Liver (tissue), 9 donors: ENCODE data around the gene SNAPIN. TPM values are rescaled to one million over a fixed set of nuclear protein-coding genes. Genes with fewer than 3 reads are reported as not detected.

Experiments
- DNase-seq: peaks from one replicate; pipeline ENCODE4 v3.0.0-alpha.2; 2017; ENCODE audit warnings: low spot score
- H3K27ac ChIP-seq, 2 donors: one replicate each; pipeline ENCODE4 v1.7.0; 2013; ENCODE audit warnings: inconsistent platforms in 2 of 2, low read length in 2 of 2, control low read depth in 1 of 2, low read depth in 1 of 2, mild to moderate bottlenecking in 1 of 2
- H3K27me3 ChIP-seq, 4 donors: one replicate each; pipeline versions ENCODE4 v1.6.1 to v1.7.0; 2013; ENCODE audit warnings: low read length in 3 of 4, inconsistent platforms in 1 of 4, mild to moderate bottlenecking in 1 of 4, moderate library complexity in 1 of 4; ENCODE audit not compliant: control insufficient read depth in 4 of 4, insufficient read depth in 4 of 4
- H3K36me3 ChIP-seq, 4 donors: one replicate each; pipeline versions ENCODE4 v1.6.1 to v1.7.0; 2013; ENCODE audit warnings: low read length in 3 of 4, mild to moderate bottlenecking in 3 of 4, low read depth in 1 of 4, moderate library complexity in 1 of 4; ENCODE audit not compliant: control insufficient read depth in 4 of 4, insufficient read depth in 3 of 4
- H3K4me1 ChIP-seq, 4 donors: one replicate each; pipeline versions ENCODE4 v1.6.1 to v1.7.0; 2013; ENCODE audit warnings: low read length in 3 of 4, mild to moderate bottlenecking in 3 of 4, moderate library complexity in 1 of 4; ENCODE audit not compliant: control insufficient read depth in 4 of 4, insufficient read depth in 4 of 4
- H3K4me3 ChIP-seq, 3 donors: one replicate each; pipeline versions ENCODE4 v1.6.1 to v1.7.0; 2013; ENCODE audit warnings: low read length in 3 of 3, control low read depth in 1 of 3, low read depth in 1 of 3, mild to moderate bottlenecking in 1 of 3
- H3K9ac ChIP-seq, 2 donors: one replicate each; pipeline ENCODE4 v1.7.0; 2013; ENCODE audit warnings: low read length in 2 of 2, mild to moderate bottlenecking in 2 of 2, moderate library complexity in 2 of 2, control low read depth in 1 of 2, low read depth in 1 of 2
- H3K9me3 ChIP-seq, 4 donors: one replicate each; pipeline versions ENCODE4 v1.6.1 to v1.7.0; 2013; ENCODE audit warnings: low read length in 3 of 4; ENCODE audit not compliant: control insufficient read depth in 4 of 4
- ATF3 ChIP-seq: IDR thresholded peaks from 2 replicates; pipeline ENCODE4 v1.6.1; 2016; ENCODE audit warnings: antibody characterized with exemption
- EGR1 ChIP-seq, 2 donors: IDR thresholded peaks; 2 replicates each; pipeline ENCODE4 v1.6.1; 2016 to 2018; ENCODE audit warnings: antibody characterized with exemption in 2 of 2, low read depth in 2 of 2
- FOXA1 ChIP-seq: IDR thresholded peaks from 2 replicates; pipeline ENCODE4 v1.6.1; 2016; ENCODE audit warnings: antibody characterized with exemption
- FOXA2 ChIP-seq: IDR thresholded peaks from 2 replicates; pipeline ENCODE4 v1.6.1; 2016; ENCODE audit warnings: antibody characterized with exemption
- GABPA ChIP-seq, 2 donors: IDR thresholded peaks in 1 of 2; conservative IDR thresholded peaks in 1 of 2; 2 replicates each; pipeline ENCODE4 v1.6.1; 2016; ENCODE audit warnings: antibody characterized with exemption in 2 of 2, mild to moderate bottlenecking in 1 of 2, moderate library complexity in 1 of 2
- HNF4A ChIP-seq, 2 donors: conservative IDR thresholded peaks; 2 replicates each; pipeline ENCODE4 v1.6.1; 2016; ENCODE audit warnings: antibody characterized with exemption in 2 of 2, mild to moderate bottlenecking in 2 of 2
- HNF4G ChIP-seq: IDR thresholded peaks from 2 replicates; pipeline ENCODE4 v1.6.1; 2016; ENCODE audit warnings: antibody characterized with exemption
- JUND ChIP-seq, 2 donors: IDR thresholded peaks; 2 replicates each; pipeline ENCODE4 v1.6.1; 2016; ENCODE audit warnings: antibody characterized with exemption in 2 of 2
- RAD21 ChIP-seq, 2 donors: IDR thresholded peaks; 2 replicates each; pipeline ENCODE4 v1.6.1; 2016; ENCODE audit warnings: antibody characterized with exemption in 2 of 2, mild to moderate bottlenecking in 2 of 2
- REST ChIP-seq: IDR thresholded peaks from 2 replicates; pipeline ENCODE4 v1.6.1; 2016; ENCODE audit warnings: antibody characterized with exemption, mild to moderate bottlenecking
- RXRA ChIP-seq, 2 donors: IDR thresholded peaks; 2 replicates each; pipeline ENCODE4 v1.6.1; 2017 to 2018; ENCODE audit warnings: antibody characterized with exemption in 2 of 2, mild to moderate bottlenecking in 1 of 2
- SP1 ChIP-seq: IDR thresholded peaks from 2 replicates; pipeline ENCODE4 v1.6.1; 2018; ENCODE audit warnings: antibody characterized with exemption, mild to moderate bottlenecking
- TAF1 ChIP-seq: conservative IDR thresholded peaks from 2 replicates; pipeline ENCODE4 v1.6.1; 2016; ENCODE audit warnings: antibody characterized with exemption, mild to moderate bottlenecking
- ZBTB33 ChIP-seq: IDR thresholded peaks from 2 replicates; pipeline ENCODE4 v1.6.1; 2016; ENCODE audit warnings: antibody characterized with exemption
- WGBS: extraction: QIAGEN DNeasy Blood & Tissue Kit; methylation state at CpG from one replicate; pipeline ENCODE4 v1.1.7; 2013; 5-methylcytosine and 5-hydroxymethylcytosine counted together
- polyA plus RNA-seq, 2 donors: library from polyadenylated mRNA; stranded (reverse) in 1 of 2; unstranded in 1 of 2; fragments of 200-250 nt in 1 of 2; fragments of >200 nt in 1 of 2; fragmentation: Nextera tagmentation in 1 of 2; extraction: Ambion mirVana in 1 of 2; gene quantifications; one replicate each; pipeline versions ENCODE4 v1.2.1 to v1.2.3, GENCODE V29; 2013 to 2015
- total RNA-seq, 2 donors: library from RNA; depleted of rRNA; stranded (reverse); fragments of >200 nt; gene quantifications; one replicate each; pipeline ENCODE4 v1.2.3, GENCODE V29; 2014
- donor health status: healthy.
- donor health status: healthy.
- donor health status: healthy.
- donor health status: healthy.
- donor health status: healthy.

The SNAPIN gene
- total and polyA plus RNA-seq, 4 donors, result 20.0 to 30.5 (median 24.2) TPM

- H3K27me3 ChIP-seq, result no peaks in the 10 kb centered on the region
- H3K9me3 ChIP-seq, result no peaks in the 10 kb centered on the region
- TF ChIP-seq ATF3 (no peak), JUND (IDR thresholded peaks at IDR 0.05) (no peak), REST (no peak), FOXA2 (no peak), TAF1 (no peak), HNF4G (no peak)
- no peak overlapping the region for H3K4me3 ChIP-seq
- WGBS, result 94% methylated on average over 7 of the region's 7 CpGs
- H3K36me3 ChIP-seq, result no peaks in the 10 kb centered on the region
- no peak for DNase-seq
- peaks cover 12 to 31% (median 24%) of the 10 kb centered on the region in 4 donors for H3K4me1 ChIP-seq
- H3K27ac ChIP-seq, result no peak overlapping the region
- no peak overlapping the region for H3K9ac ChIP-seq
Measured at GRCh38 chr1:153630384-153630783, 28.1 kb upstream of the SNAPIN start.

GRCh38 chr1:153631047-153632022 lies 27.2 kb upstream of the SNAPIN start:
- Histone ChIP-seq H3K36me3 (peaks cover 0 to 3% (median under 1%) of the 10 kb centered on the region in 4 donors), H3K9ac (no peak overlapping the region), H3K27ac (no peak overlapping the region), H3K27me3 (no peaks in the 10 kb centered on the region), H3K4me3 (no peak overlapping the region), H3K9me3 (no peaks in the 10 kb centered on the region), H3K4me1 (peaks cover 15 to 32% (median 26%) of the 10 kb centered on the region in 4 donors)
- WGBS, result 72% methylated on average over 10 of the region's 10 CpGs
- DNase-seq, result no peak
- TF ChIP-seq FOXA1, result peak; percentile 41
- no peak for TF ChIP-seq RAD21 (IDR thresholded peaks at IDR 0.05)
- peak; percentile 82 for TF ChIP-seq SP1
- peak; percentile 71 for TF ChIP-seq HNF4G
- peak in 1 of 2 donors; percentile 72 for TF ChIP-seq EGR1 (IDR thresholded peaks at IDR 0.05; ENCODE audit: low read depth in 2 of 2)
- no peak for TF ChIP-seq GABPA (IDR thresholded peaks at IDR 0.05 in 1 of 2, conservative IDR thresholded peaks at IDR 0.05 in 1 of 2)
- TF ChIP-seq RXRA (IDR thresholded peaks at IDR 0.05), result peak in 1 of 2 donors; percentile 18
- peak; percentile 95 to 96 for TF ChIP-seq HNF4A (conservative IDR thresholded peaks at IDR 0.05)
- peak; percentile 22 for TF ChIP-seq FOXA2
- TF ChIP-seq ZBTB33, result no peak
- no peak for TF ChIP-seq ATF3
- TF ChIP-seq JUND (IDR thresholded peaks at IDR 0.05), result peak; percentile 46 to 77
